Hepatocyte (in vitro differentiated cells): ENCODE results near the gene MED29. TPM values are rescaled to one million over a fixed set of nuclear protein-coding genes. Genes with fewer than 3 reads are reported as not detected.

ENCODE experiments used
- DNase-seq: peaks from one replicate; pipeline ENCODE4 v3.0.0-alpha.2; 2016; ENCODE audit warnings: low spot score
- H2AFZ ChIP-seq: fragments of 200-600 bp; sonication (generic); 2 replicates; pipeline ENCODE4 v1.6.0; 2016; ENCODE audit warnings: antibody characterized with exemption, mild to moderate bottlenecking
- H3K27ac ChIP-seq: fragments of 200-600 bp; sonication (generic); 2 replicates; pipeline ENCODE4 v1.5.1; 2016; ENCODE audit warnings: mild to moderate bottlenecking
- H3K27me3 ChIP-seq: fragments of 200-600 bp; sonication (generic); 2 replicates; pipeline ENCODE4 v1.6.1; 2016
- H3K36me3 ChIP-seq: fragments of 200-600 bp; sonication (generic); replicated peaks from 2 replicates; pipeline ENCODE4 v1.5.1; 2016; ENCODE audit warnings: low read depth; ENCODE audit not compliant: insufficient read depth
- H3K4me1 ChIP-seq: fragments of 200-600 bp; sonication (generic); 2 replicates; pipeline ENCODE4 v1.5.1; 2016; ENCODE audit warnings: mild to moderate bottlenecking, moderate library complexity; ENCODE audit not compliant: insufficient read depth
- H3K4me2 ChIP-seq: fragments of 200-600 bp; sonication (generic); 2 replicates; pipeline ENCODE4 v1.6.0; 2016
- H3K4me3 ChIP-seq: fragments of 200-600 bp; sonication (generic); 2 replicates; pipeline ENCODE4 v1.5.1; 2016; ENCODE audit warnings: mild to moderate bottlenecking
- H3K79me2 ChIP-seq: fragments of 200-600 bp; sonication (generic); 2 replicates; pipeline ENCODE4 v1.6.0; 2017; ENCODE audit warnings: mild to moderate bottlenecking
- H3K9me2 ChIP-seq: fragments of 200-600 bp; sonication (generic); replicated peaks from 2 replicates; pipeline ENCODE4 v1.6.0; 2017; ENCODE audit warnings: mild to moderate bottlenecking; ENCODE audit not compliant: insufficient read depth
- H3K9me3 ChIP-seq: fragments of 200-600 bp; sonication (generic); 2 replicates; pipeline ENCODE4 v1.5.1; 2016; ENCODE audit warnings: low read depth, mild to moderate bottlenecking
- H4K20me1 ChIP-seq: fragments of 200-600 bp; sonication (generic); 2 replicates; pipeline ENCODE4 v1.6.0; 2016; ENCODE audit warnings: mild to moderate bottlenecking; ENCODE audit not compliant: insufficient read depth, poor library complexity, severe bottlenecking
- EZH2 ChIP-seq: fragments of 200-600 bp; sonication (generic); IDR thresholded peaks from 2 replicates; pipeline ENCODE4 v1.6.1; 2016; ENCODE audit warnings: antibody characterized with exemption, mild to moderate bottlenecking, borderline replicate concordance
- EZH2phosphoT487 ChIP-seq: fragments of 200-600 bp; sonication (generic); IDR thresholded peaks from one replicate; pipeline ENCODE4 v1.6.1; 2018; ENCODE audit warnings: antibody characterized with exemption, mild to moderate bottlenecking, low read depth, moderate library complexity; ENCODE audit not compliant: unreplicated experiment, severe bottlenecking
- WGBS: methylation state at CpG from one replicate; pipeline ENCODE4 v1.1.6; 2016; ENCODE audit warnings: low lambda C conversion rate; ENCODE audit errors: missing lambda C conversion rate; 5-methylcytosine and 5-hydroxymethylcytosine counted together
- polyA plus RNA-seq: library from polyadenylated mRNA; unstranded; fragments of >200 nt; fragmentation: Nextera tagmentation; extraction: Ambion mirVana; gene quantifications from 2 replicates; pipeline ENCODE4 v1.2.1, GENCODE V29; 2016
- total RNA-seq: library from RNA; depleted of rRNA; stranded (reverse); fragments of >200 nt; gene quantifications from 2 replicates; pipeline ENCODE4 v1.2.3, GENCODE V29; 2014
- TF ChIP-seq, protein P1 (sequence below): fragments of 200-600 bp; sonication (generic); IDR thresholded peaks from 2 replicates; pipeline ENCODE4 v1.5.1; 2016; ENCODE audit warnings: antibody characterized with exemption, mild to moderate bottlenecking; ENCODE audit not compliant: poor library complexity

The MED29 gene
- total and polyA plus RNA-seq, 2 experiments from 2014 or later = 18.9 to 38.6 TPM

DNA sequence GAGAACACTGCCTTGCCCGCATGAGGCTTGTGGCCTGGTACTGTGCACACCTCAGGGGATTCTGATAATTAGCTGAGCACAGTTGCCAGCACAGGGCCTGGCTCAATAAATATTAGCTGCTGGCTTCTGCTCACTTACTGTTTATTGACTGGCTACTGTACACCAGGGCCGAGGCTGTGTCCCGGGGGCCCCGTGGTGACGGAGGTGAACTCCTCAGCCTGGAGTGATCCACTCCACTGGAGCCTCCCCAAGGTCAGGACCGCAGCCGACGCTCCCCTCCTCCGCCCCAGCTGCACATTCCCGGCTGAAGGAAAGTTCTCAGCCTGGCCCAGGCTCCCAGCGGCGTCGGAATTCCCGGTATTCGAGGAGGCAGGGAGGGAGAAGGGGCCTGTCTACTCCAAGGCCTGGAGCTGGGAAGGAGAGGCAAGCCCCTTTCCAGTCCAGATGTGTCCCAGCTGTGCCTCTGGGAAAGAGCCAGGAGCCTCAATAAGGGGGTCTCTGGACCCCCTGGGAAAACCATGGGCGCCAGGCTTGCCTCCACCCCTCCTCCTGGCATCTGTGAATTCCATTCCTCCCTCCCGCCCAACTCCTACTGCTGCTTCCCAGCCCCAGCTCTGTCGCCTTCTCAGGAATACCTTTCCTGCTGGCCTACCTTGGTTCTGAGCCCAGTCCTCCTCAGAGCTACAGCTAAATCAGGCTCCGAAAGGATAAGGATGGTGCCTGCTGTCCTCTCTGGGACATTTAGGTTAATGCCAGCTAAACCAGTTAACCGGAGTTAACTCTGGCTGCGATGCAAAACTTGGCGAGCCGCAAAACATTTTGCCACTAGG is 37.3 kb downstream of the MED29 start:
- no peaks in the 10 kb centered on the region for H3K9me2 ChIP-seq
- H2AFZ ChIP-seq = no peak overlapping the region
- TF ChIP-seq EZH2phosphoT487 = no peak
- TF ChIP-seq, protein P1, sequence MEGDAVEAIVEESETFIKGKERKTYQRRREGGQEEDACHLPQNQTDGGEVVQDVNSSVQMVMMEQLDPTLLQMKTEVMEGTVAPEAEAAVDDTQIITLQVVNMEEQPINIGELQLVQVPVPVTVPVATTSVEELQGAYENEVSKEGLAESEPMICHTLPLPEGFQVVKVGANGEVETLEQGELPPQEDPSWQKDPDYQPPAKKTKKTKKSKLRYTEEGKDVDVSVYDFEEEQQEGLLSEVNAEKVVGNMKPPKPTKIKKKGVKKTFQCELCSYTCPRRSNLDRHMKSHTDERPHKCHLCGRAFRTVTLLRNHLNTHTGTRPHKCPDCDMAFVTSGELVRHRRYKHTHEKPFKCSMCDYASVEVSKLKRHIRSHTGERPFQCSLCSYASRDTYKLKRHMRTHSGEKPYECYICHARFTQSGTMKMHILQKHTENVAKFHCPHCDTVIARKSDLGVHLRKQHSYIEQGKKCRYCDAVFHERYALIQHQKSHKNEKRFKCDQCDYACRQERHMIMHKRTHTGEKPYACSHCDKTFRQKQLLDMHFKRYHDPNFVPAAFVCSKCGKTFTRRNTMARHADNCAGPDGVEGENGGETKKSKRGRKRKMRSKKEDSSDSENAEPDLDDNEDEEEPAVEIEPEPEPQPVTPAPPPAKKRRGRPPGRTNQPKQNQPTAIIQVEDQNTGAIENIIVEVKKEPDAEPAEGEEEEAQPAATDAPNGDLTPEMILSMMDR = no peak
- TF ChIP-seq EZH2 = no peak
- peaks cover 20% of the 10 kb centered on the region for H3K4me1 ChIP-seq
- H3K9me3 ChIP-seq = no peaks in the 10 kb centered on the region
- peak; percentile 86 for DNase-seq
- H4K20me1 ChIP-seq = no peaks in the 10 kb centered on the region
- no peak overlapping the region for H3K4me3 ChIP-seq
- peak overlapping the region; percentile 90 for H3K27ac ChIP-seq
- peaks cover 6% of the 10 kb centered on the region for H3K79me2 ChIP-seq
- H3K36me3 ChIP-seq = no peaks in the 10 kb centered on the region
- H3K27me3 ChIP-seq = no peaks in the 10 kb centered on the region
- peak overlapping the region; percentile 61 for H3K4me2 ChIP-seq
- WGBS = 21% methylated on average over 22 of the region's 23 CpGs

DNA sequence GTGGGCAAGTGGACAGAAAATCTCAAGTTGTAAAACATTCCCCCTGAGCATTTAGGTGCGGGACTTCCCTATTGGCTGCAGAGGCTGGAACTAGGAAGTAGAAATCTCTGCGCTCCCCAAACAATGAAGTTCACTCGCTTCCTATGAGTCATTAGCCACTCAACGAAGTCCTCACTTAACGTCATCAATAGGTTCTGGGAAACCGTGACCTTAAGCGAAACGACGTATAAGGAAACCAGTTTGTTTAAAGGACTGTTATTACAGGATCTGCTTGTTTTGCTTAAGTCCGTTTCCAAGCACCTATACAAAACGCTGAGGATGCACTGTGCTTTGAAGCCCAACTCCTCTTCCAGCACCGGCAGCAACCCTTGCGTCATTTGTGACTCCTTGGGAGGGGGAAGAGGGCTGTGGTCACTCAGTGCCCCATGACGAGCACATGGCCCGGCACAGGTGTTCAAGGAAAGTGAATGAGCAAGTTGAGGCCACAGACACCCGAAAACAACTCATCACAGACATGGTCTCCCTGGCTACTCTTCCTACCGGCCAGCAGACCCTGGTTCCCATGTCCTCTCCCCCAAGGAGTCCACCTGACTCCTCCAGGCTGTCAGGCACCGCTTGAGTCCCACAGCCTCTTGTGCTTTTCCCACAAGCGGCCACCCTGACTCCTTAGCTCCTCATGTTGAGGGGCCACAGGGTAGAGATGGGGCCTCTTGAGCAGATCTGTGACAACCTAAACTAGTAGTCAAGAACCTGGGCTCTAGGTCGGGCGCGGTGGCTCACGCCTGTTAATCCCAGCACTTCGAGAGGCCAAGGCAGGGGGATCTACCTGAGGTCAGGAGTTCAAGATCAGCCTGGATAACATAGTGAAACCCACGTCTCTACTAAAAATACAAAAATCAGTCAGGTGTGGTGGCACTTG is 39.8 kb downstream of the MED29 start:
- peaks cover 5% of the 10 kb centered on the region for H3K36me3 ChIP-seq
- H3K27me3 ChIP-seq = no peaks in the 10 kb centered on the region
- H3K4me3 ChIP-seq = no peak overlapping the region
- TF ChIP-seq EZH2phosphoT487 (no peak), EZH2 (no peak)
- TF ChIP-seq, protein P1 = no peak
- no peaks in the 10 kb centered on the region for H3K9me3 ChIP-seq
- no peak overlapping the region for H3K4me2 ChIP-seq
- 68% methylated on average over 25 of the region's 25 CpGs for WGBS
- DNase-seq = peak; percentile 66
- H3K27ac ChIP-seq = peak overlapping the region; percentile 92
- H3K79me2 ChIP-seq = peaks cover 27% of the 10 kb centered on the region
- H2AFZ ChIP-seq = no peak overlapping the region
- H3K4me1 ChIP-seq = peaks cover 32% of the 10 kb centered on the region
- H3K9me2 ChIP-seq = no peaks in the 10 kb centered on the region
- H4K20me1 ChIP-seq = peaks cover 18% of the 10 kb centered on the region

DNA sequence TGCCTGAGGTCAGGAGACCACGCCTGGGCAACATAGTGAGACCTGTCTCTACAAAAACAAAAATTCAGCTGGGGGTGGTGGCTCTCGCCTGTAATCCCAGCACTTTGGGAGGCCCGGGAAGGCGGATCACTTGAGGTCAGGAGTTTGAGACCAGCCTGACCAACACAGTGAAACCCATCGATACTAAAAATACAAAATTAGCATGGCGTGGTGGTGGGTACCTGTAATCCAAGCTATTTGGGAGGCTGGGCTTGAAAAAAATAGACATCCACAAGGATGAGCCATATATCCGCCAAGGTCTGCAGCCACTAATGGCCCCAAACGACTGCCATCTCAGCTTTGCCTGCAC is 41.5 kb downstream of the MED29 start:
- H2AFZ ChIP-seq = no peak overlapping the region
- H4K20me1 ChIP-seq = peaks cover 18% of the 10 kb centered on the region
- no peak overlapping the region for H3K27ac ChIP-seq
- TF ChIP-seq EZH2 (no peak), EZH2phosphoT487 (no peak)
- TF ChIP-seq, protein P1 = no peak
- H3K79me2 ChIP-seq = peaks cover 29% of the 10 kb centered on the region
- DNase-seq = no peak
- no peak overlapping the region for H3K4me3 ChIP-seq
- no peak overlapping the region for H3K4me2 ChIP-seq
- no peaks in the 10 kb centered on the region for H3K27me3 ChIP-seq
- WGBS = 94% methylated on average over 8 of the region's 8 CpGs
- H3K9me3 ChIP-seq = no peaks in the 10 kb centered on the region
- peaks cover 34% of the 10 kb centered on the region for H3K4me1 ChIP-seq
- no peaks in the 10 kb centered on the region for H3K9me2 ChIP-seq
- peaks cover 5% of the 10 kb centered on the region for H3K36me3 ChIP-seq
